ENCODE data around the gene RASGRF1.

RASGRF1 gene

DNA sequence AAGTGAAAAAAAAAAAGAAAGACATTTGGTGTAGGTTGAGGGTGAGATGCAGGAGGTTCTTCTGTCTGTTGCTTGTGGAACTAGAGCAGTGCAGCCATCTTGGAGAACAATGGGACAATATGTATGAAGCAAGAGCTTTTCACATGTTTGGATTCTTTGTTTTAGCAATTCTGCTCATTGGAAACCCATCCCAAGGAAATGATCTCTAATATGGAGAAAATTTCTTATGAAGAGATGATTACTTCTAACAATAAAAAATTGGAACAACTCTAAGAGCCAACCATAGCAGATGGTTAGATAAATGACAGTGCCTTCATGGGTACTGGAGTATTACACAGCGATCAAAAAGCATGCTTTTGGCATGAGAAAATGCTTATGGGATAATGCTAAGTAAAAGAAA, 56.3 kb downstream of the RASGRF1 start:
- H3K4me3 ChIP-seq (ENCODE audit: low read depth, low read length), result no peak overlapping the region
- H3K9me3 ChIP-seq (ENCODE audit: control insufficient read depth, insufficient read depth, low read depth, low read length), result no peaks in the 10 kb centered on the region
- H3K36me3 ChIP-seq (ENCODE audit: control insufficient read depth in 2 of 2, insufficient read depth in 1 of 2, low read length in 2 of 2), result no peaks in the 10 kb centered on the region
- TF ChIP-seq INSM2 (tag by site-specific recombination; IDR thresholded peaks at IDR 0.05) (no peak), MEIS1 (CRISPR knock-in tag; IDR thresholded peaks at IDR 0.05; ENCODE audit: borderline replicate concordance) (no peak), MYNN (tag by site-specific recombination; IDR thresholded peaks at IDR 0.05; ENCODE audit: borderline replicate concordance) (no peak), ZNF433 (tag by site-specific recombination; IDR thresholded peaks at IDR 0.05; ENCODE audit: low read depth) (no peak), ZNF146 (tag by site-specific recombination; IDR thresholded peaks at IDR 0.05) (0 out of 2 replicates have a peak, but pooled peaks have one; percentile 39), ZNF140 (tag by site-specific recombination; IDR thresholded peaks at IDR 0.05) (peak; percentile 96), ZBTB11 (tag by site-specific recombination; conservative IDR thresholded peaks at IDR 0.05; ENCODE audit: low read depth) (no peak), BCL11A (tag by site-specific recombination; IDR thresholded peaks at IDR 0.05; ENCODE audit: low read depth) (no peak), GLI2 (tag by site-specific recombination; IDR thresholded peaks at IDR 0.05; ENCODE audit: borderline replicate concordance, low read depth) (no peak), KLF8 (tag by site-specific recombination; IDR thresholded peaks at IDR 0.05) (no peak), WT1 (tag by site-specific recombination; IDR thresholded peaks at IDR 0.05) (no peak), ZBTB48 (tag by site-specific recombination; IDR thresholded peaks at IDR 0.05) (no peak)
- no peak overlapping the region for H3K27ac ChIP-seq (ENCODE audit: extremely low read depth, low read depth, low read length)
- ChIA-PET POLR2A (no interaction called here), CTCF (interaction anchor here (15.3 kb wide), 1 partner anchor 149 kb away, joined by 455 read pairs; no protein-coding TSS in a partner anchor)
- no peaks in the 10 kb centered on the region for H3K4me1 ChIP-seq (ENCODE audit: control insufficient read depth, insufficient read depth, low read length)

GRCh38 chr15:79032656-79033055, 57.9 kb downstream of the RASGRF1 start:
- POLR2A ChIA-PET, result no interaction called here
- CTCF ChIA-PET, result interaction anchor here (15.3 kb wide), 1 partner anchor 151 kb away, joined by 455 read pairs; no protein-coding TSS in a partner anchor
- H3K36me3 ChIP-seq (ENCODE audit: control insufficient read depth in 2 of 2, insufficient read depth in 1 of 2, low read length in 2 of 2), result no peaks in the 10 kb centered on the region
- no peak overlapping the region for H3K4me3 ChIP-seq (ENCODE audit: low read depth, low read length)
- TF ChIP-seq GLIS1 (tag by site-specific recombination; IDR thresholded peaks at IDR 0.05), result peak; percentile 74
- TF ChIP-seq PRDM1 (tag by site-specific recombination; IDR thresholded peaks at IDR 0.05), result no peak
- H3K9me3 ChIP-seq (ENCODE audit: control insufficient read depth, insufficient read depth, low read depth, low read length), result no peaks in the 10 kb centered on the region
- H3K4me1 ChIP-seq (ENCODE audit: control insufficient read depth, insufficient read depth, low read length), result no peaks in the 10 kb centered on the region
- H3K27ac ChIP-seq (ENCODE audit: extremely low read depth, low read depth, low read length), result no peak overlapping the region

GRCh38 chr15:79031821-79032220, 58.8 kb downstream of the RASGRF1 start:
- no peaks in the 10 kb centered on the region for H3K9me3 ChIP-seq (ENCODE audit: control insufficient read depth, insufficient read depth, low read depth, low read length)
- no peaks in the 10 kb centered on the region for H3K36me3 ChIP-seq (ENCODE audit: control insufficient read depth in 2 of 2, insufficient read depth in 1 of 2, low read length in 2 of 2)
- H3K4me3 ChIP-seq (ENCODE audit: low read depth, low read length), result no peak overlapping the region
- H3K4me1 ChIP-seq (ENCODE audit: control insufficient read depth, insufficient read depth, low read length), result no peaks in the 10 kb centered on the region
- H3K27ac ChIP-seq (ENCODE audit: extremely low read depth, low read depth, low read length), result no peak overlapping the region
- POLR2A ChIA-PET, result no interaction called here
- CTCF ChIA-PET, result interaction anchor here (1.0 to 15.3 kb wide), 3 partner anchors 123 to 152 kb away, joined by 3 to 455 read pairs (median 8); no protein-coding TSS in a partner anchor
- TF ChIP-seq ZNF121 (tag by site-specific recombination; IDR thresholded peaks at IDR 0.05), result no peak
- TF ChIP-seq WT1 (tag by site-specific recombination; IDR thresholded peaks at IDR 0.05), result no peak
- TF ChIP-seq ZNF837 (tag by site-specific recombination; IDR thresholded peaks at IDR 0.05), result no peak
- no peak for TF ChIP-seq PRDM10 (tag by site-specific recombination; IDR thresholded peaks at IDR 0.05)
- TF ChIP-seq ZNF513 (tag by site-specific recombination; IDR thresholded peaks at IDR 0.05), result no peak
- TF ChIP-seq ZFP41 (tag by site-specific recombination; IDR thresholded peaks at IDR 0.05; ENCODE audit: borderline replicate concordance), result no peak
- TF ChIP-seq ZNF830 (tag by site-specific recombination; IDR thresholded peaks at IDR 0.05; ENCODE audit: low read depth), result no peak
- no peak for TF ChIP-seq ZNF223 (tag by site-specific recombination; IDR thresholded peaks at IDR 0.05)
- no peak for TF ChIP-seq ZBTB17 (tag by site-specific recombination; IDR thresholded peaks at IDR 0.05)
- TF ChIP-seq ZNF10 (tag by site-specific recombination; IDR thresholded peaks at IDR 0.05), result no peak

Data from HEK293 (cell line).